T-helper 17 cell (primary cell): Measurements from ENCODE around the gene KRT40. TPM values are rescaled to one million over a fixed set of nuclear protein-coding genes. Genes with fewer than 3 reads are reported as not detected.

Source experiments
- ATAC-seq: fragments of 150-1000 bp; cut with Tn5 transposase; 2 replicates; pipeline ENCODE4 v1.10.0; 2021; ENCODE audit warnings: mild to moderate bottlenecking, moderate library complexity
- DNase-seq, 3 donors: peaks; one replicate each; pipeline versions ENCODE4 v3.0.0 to v3.0.0-alpha.2; 2020 to 2021
- H3K9me3 ChIP-seq: one replicate; pipeline ENCODE4 v1.7.0; 2013; ENCODE audit warnings: low read length, mild to moderate bottlenecking; ENCODE audit not compliant: control insufficient read depth, poor library complexity, severe bottlenecking
- H3K27ac Mint-ChIP-seq: one replicate; pipeline ENCODE4 v1.8.0; 2022; ENCODE audit warnings: mild to moderate bottlenecking, moderate library complexity, mixed read lengths
- H3K27me3 Mint-ChIP-seq: one replicate; pipeline ENCODE4 v1.8.0; 2022; ENCODE audit warnings: mixed read lengths
- H3K36me3 Mint-ChIP-seq: one replicate; pipeline ENCODE4 v1.8.0; 2022; ENCODE audit warnings: low read depth, mixed read lengths
- H3K4me1 Mint-ChIP-seq: one replicate; pipeline ENCODE4 v1.8.0; 2022; ENCODE audit warnings: mild to moderate bottlenecking, mixed read lengths
- H3K4me3 Mint-ChIP-seq: one replicate; pipeline ENCODE4 v1.8.0; 2022; ENCODE audit warnings: mild to moderate bottlenecking, moderate library complexity, mixed read lengths
- total RNA-seq, 4 donors: library from RNA in 2 of 4; stranded (reverse) in 2 of 4; gene quantifications; one replicate each; pipeline ENCODE4 v1.2.3 and lab custom pipeline; 2022 to 2026

The KRT40 gene
- total RNA-seq, 2 donors from 2014 or later = not detected

GRCh38 chr17:40958086-40958953 lies 25.8 kb downstream of the KRT40 start:
- Mint-ChIP-seq H3K4me3 (no peak overlapping the region), H3K36me3 (no peaks in the 10 kb centered on the region), H3K4me1 (peaks cover 4% of the 10 kb centered on the region), H3K27me3 (peaks cover 58% of the 10 kb centered on the region), H3K27ac (no peak overlapping the region)
- no peak for DNase-seq
- no peak for ATAC-seq
- H3K9me3 ChIP-seq = no peaks in the 10 kb centered on the region

GRCh38 chr17:40956401-40957254 lies 27.5 kb downstream of the KRT40 start:
- H3K9me3 ChIP-seq = no peaks in the 10 kb centered on the region
- Mint-ChIP-seq H3K36me3 (no peaks in the 10 kb centered on the region), H3K27ac (no peak overlapping the region), H3K27me3 (peaks cover 73% of the 10 kb centered on the region), H3K4me1 (peaks cover 4% of the 10 kb centered on the region), H3K4me3 (no peak overlapping the region)
- DNase-seq (no peak), ATAC-seq (no peak)

GRCh38 chr17:40953881-40954280 lies 30.2 kb downstream of the KRT40 start:
- peaks cover 85% of the 10 kb centered on the region for H3K27me3 Mint-ChIP-seq
- DNase-seq (no peak), ATAC-seq (no peak)
- H3K4me1 Mint-ChIP-seq = peaks cover 4% of the 10 kb centered on the region
- H3K27ac Mint-ChIP-seq = no peak overlapping the region
- no peaks in the 10 kb centered on the region for H3K9me3 ChIP-seq
- H3K36me3 Mint-ChIP-seq = no peaks in the 10 kb centered on the region
- no peak overlapping the region for H3K4me3 Mint-ChIP-seq

- H3K9me3 ChIP-seq = no peaks in the 10 kb centered on the region
- Mint-ChIP-seq H3K4me1 (peaks cover 4% of the 10 kb centered on the region), H3K36me3 (no peaks in the 10 kb centered on the region), H3K27ac (no peak overlapping the region), H3K4me3 (no peak overlapping the region), H3K27me3 (peaks cover 87% of the 10 kb centered on the region)
- ATAC-seq = no peak
- no peak for DNase-seq
Observed at GRCh38 chr17:40952661-40953060, 31.5 kb downstream of the KRT40 start.

- no peaks in the 10 kb centered on the region for H3K9me3 ChIP-seq
- no peak overlapping the region for H3K27ac Mint-ChIP-seq
- peaks cover 4% of the 10 kb centered on the region for H3K4me1 Mint-ChIP-seq
- no peak for ATAC-seq
- no peak overlapping the region for H3K4me3 Mint-ChIP-seq
- H3K27me3 Mint-ChIP-seq = peaks cover 90% of the 10 kb centered on the region
- no peaks in the 10 kb centered on the region for H3K36me3 Mint-ChIP-seq
- DNase-seq = no peak
Observed at GRCh38 chr17:40952154-40952553, 32.0 kb downstream of the KRT40 start.

GRCh38 chr17:40951011-40951622 lies 33.0 kb downstream of the KRT40 start:
- H3K4me3 Mint-ChIP-seq = no peak overlapping the region
- H3K4me1 Mint-ChIP-seq = peaks cover 2% of the 10 kb centered on the region
- H3K9me3 ChIP-seq = no peaks in the 10 kb centered on the region
- DNase-seq (no peak), ATAC-seq (no peak)
- no peak overlapping the region for H3K27ac Mint-ChIP-seq
- peaks cover under 1% of the 10 kb centered on the region for H3K36me3 Mint-ChIP-seq
- peaks cover 92% of the 10 kb centered on the region for H3K27me3 Mint-ChIP-seq

GRCh38 chr17:40950176-40950575 lies 34.0 kb downstream of the KRT40 start:
- no peak overlapping the region for H3K27ac Mint-ChIP-seq
- no peaks in the 10 kb centered on the region for H3K9me3 ChIP-seq
- peaks cover 2% of the 10 kb centered on the region for H3K4me1 Mint-ChIP-seq
- ATAC-seq (no peak), DNase-seq (no peak)
- no peak overlapping the region for H3K4me3 Mint-ChIP-seq
- peaks cover 2% of the 10 kb centered on the region for H3K36me3 Mint-ChIP-seq
- H3K27me3 Mint-ChIP-seq = peaks cover 92% of the 10 kb centered on the region

- no peak for ATAC-seq
- DNase-seq = no peak
- no peaks in the 10 kb centered on the region for H3K4me1 Mint-ChIP-seq
- peaks cover 2% of the 10 kb centered on the region for H3K36me3 Mint-ChIP-seq
- H3K9me3 ChIP-seq = no peaks in the 10 kb centered on the region
- H3K27me3 Mint-ChIP-seq = peaks cover 92% of the 10 kb centered on the region
- H3K27ac Mint-ChIP-seq = no peak overlapping the region
- H3K4me3 Mint-ChIP-seq = no peak overlapping the region
Observed at GRCh38 chr17:40949418-40949817, 34.7 kb downstream of the KRT40 start.

- no peaks in the 10 kb centered on the region for H3K4me1 Mint-ChIP-seq
- H3K27me3 Mint-ChIP-seq = peaks cover 92% of the 10 kb centered on the region
- ATAC-seq = no peak
- DNase-seq = no peak
- no peak overlapping the region for H3K4me3 Mint-ChIP-seq
- peaks cover 4% of the 10 kb centered on the region for H3K36me3 Mint-ChIP-seq
- H3K27ac Mint-ChIP-seq = no peak overlapping the region
- no peaks in the 10 kb centered on the region for H3K9me3 ChIP-seq
Observed at GRCh38 chr17:40947929-40948328, 36.2 kb downstream of the KRT40 start.

- Mint-ChIP-seq H3K36me3 (peaks cover 4% of the 10 kb centered on the region), H3K4me1 (no peaks in the 10 kb centered on the region), H3K27me3 (peaks cover 69% of the 10 kb centered on the region), H3K27ac (no peak overlapping the region), H3K4me3 (no peak overlapping the region)
- ATAC-seq = no peak
- H3K9me3 ChIP-seq = no peaks in the 10 kb centered on the region
- no peak for DNase-seq
Observed at GRCh38 chr17:40945414-40945813, 38.7 kb downstream of the KRT40 start.

GRCh38 chr17:40944531-40944930 lies 39.6 kb downstream of the KRT40 start:
- ATAC-seq (no peak), DNase-seq (no peak)
- no peaks in the 10 kb centered on the region for H3K9me3 ChIP-seq
- Mint-ChIP-seq H3K27me3 (peaks cover 61% of the 10 kb centered on the region), H3K4me1 (no peaks in the 10 kb centered on the region), H3K4me3 (no peak overlapping the region), H3K36me3 (peaks cover 4% of the 10 kb centered on the region), H3K27ac (no peak overlapping the region)

GRCh38 chr17:40942553-40942952 lies 41.6 kb downstream of the KRT40 start:
- ATAC-seq = no peak
- no peaks in the 10 kb centered on the region for H3K9me3 ChIP-seq
- no peaks in the 10 kb centered on the region for H3K4me1 Mint-ChIP-seq
- no peak for DNase-seq
- H3K27me3 Mint-ChIP-seq = peaks cover 47% of the 10 kb centered on the region
- H3K27ac Mint-ChIP-seq = no peak overlapping the region
- peaks cover 4% of the 10 kb centered on the region for H3K36me3 Mint-ChIP-seq
- no peak overlapping the region for H3K4me3 Mint-ChIP-seq

GRCh38 chr17:40940266-40940665 lies 43.9 kb downstream of the KRT40 start:
- peaks cover 4% of the 10 kb centered on the region for H3K4me1 Mint-ChIP-seq
- ATAC-seq = no peak
- H3K4me3 Mint-ChIP-seq = no peak overlapping the region
- H3K36me3 Mint-ChIP-seq = peaks cover 3% of the 10 kb centered on the region
- peaks cover 42% of the 10 kb centered on the region for H3K27me3 Mint-ChIP-seq
- no peak for DNase-seq
- no peaks in the 10 kb centered on the region for H3K9me3 ChIP-seq
- H3K27ac Mint-ChIP-seq = no peak overlapping the region
